GM12878 (cell line): ENCODE data around the gene TECR. TPM values are rescaled to one million over a fixed set of nuclear protein-coding genes. Genes with fewer than 3 reads are reported as not detected.

Experiments used
- ATAC-seq: fragments of 200-7000 bp; cut with Tn5 transposase; 3 replicates; pipeline ENCODE4 v1.9.1; 2020; ENCODE audit warnings: mild to moderate bottlenecking, moderate library complexity
- Bru-seq: library from RNA; stranded (reverse); fragments of 400-500 nt; gene quantifications from one replicate; lab custom pipeline; 2021; lab: Mats Ljungman, UMichigan
- BruChase-seq, 2 experiments: library from RNA; stranded (reverse); fragments of 400-500 nt; gene quantifications; one replicate each; lab custom pipeline; 2021; lab: Mats Ljungman, UMichigan
- BruUV-seq: library from RNA; stranded (reverse); fragments of 400-500 nt; replicated peaks from 2 replicates; lab custom pipeline; 2021; lab: Mats Ljungman, UMichigan
- CTCF ChIA-PET: fragments of 300-600 bp; sonication (Branson Sonifier 250); formaldehyde crosslinking; extraction: SDS; loops from one replicate; lab custom pipeline; 2021; ENCODE audit warnings: inconsistent platforms; lab: Yijun Ruan, JAX
- POLR2A ChIA-PET: fragments of 350-600 bp; formaldehyde crosslinking; extraction: SDS; loops from one replicate; lab custom pipeline; 2021; ENCODE audit warnings: inconsistent platforms; lab: Charles Lee
- RAD21 ChIA-PET: fragments of 300-600 bp; sonication (Branson Sonifier 250); formaldehyde crosslinking; loops from one replicate; lab custom pipeline; 2023; ENCODE audit warnings: antibody characterized with exemption; ENCODE audit not compliant: unreplicated experiment; lab: Charles Lee
- SMC1A ChIA-PET: fragments of 300-600 bp; sonication (Branson Sonifier 250); formaldehyde crosslinking; loops from one replicate; lab custom pipeline; 2023; ENCODE audit not compliant: unreplicated experiment, uncharacterized antibody; lab: Charles Lee
- DNase-seq: peaks from one replicate; pipeline ENCODE4 v3.0.0-alpha.2; 2011; ENCODE audit warnings: low read depth, low spot score
- FAIRE-seq: peaks from 3 replicates; lab custom pipeline; 2011; peaks lifted over from hg19 to GRCh38; lab: Jason Lieb, UNC
- H2AFZ ChIP-seq: 2 replicates; pipeline ENCODE4 v1.6.0; 2011; ENCODE audit warnings: low read depth, low read length, control low read depth; ENCODE audit not compliant: control insufficient read depth
- H3K27ac ChIP-seq: 2 replicates; pipeline ENCODE4 v1.5.1; 2011; ENCODE audit warnings: control low read depth; ENCODE audit not compliant: control insufficient read depth, insufficient read depth
- H3K27me3 ChIP-seq, 2 experiments: replicated peaks in 1 of 2; 2 replicates each; pipeline versions ENCODE4 v1.6.0 to v1.6.1; 2011; ENCODE audit warnings: low read length in 1 of 2; ENCODE audit not compliant: control insufficient read depth in 2 of 2, insufficient read depth in 2 of 2
- H3K36me3 ChIP-seq, 2 experiments: 2 replicates each; pipeline ENCODE4 v1.5.1; 2011; ENCODE audit warnings: low read length in 1 of 2; ENCODE audit not compliant: control insufficient read depth in 2 of 2, insufficient read depth in 2 of 2
- H3K4me1 ChIP-seq: 2 replicates; pipeline ENCODE4 v1.6.1; 2011; ENCODE audit warnings: mild to moderate bottlenecking, low read length, moderate library complexity, mixed read lengths; ENCODE audit not compliant: control insufficient read depth, insufficient read depth
- H3K4me2 ChIP-seq: 2 replicates; pipeline ENCODE4 v1.6.0; 2011; ENCODE audit warnings: control low read depth; ENCODE audit not compliant: control insufficient read depth, insufficient read depth
- H3K4me3 ChIP-seq: fragments of 200-600 bp; sonication (generic); 2 replicates; pipeline ENCODE4 v1.5.1; 2016
- H3K79me2 ChIP-seq: 2 replicates; pipeline ENCODE4 v1.6.0; 2011; ENCODE audit warnings: low read length; ENCODE audit not compliant: control insufficient read depth, insufficient read depth
- H3K9ac ChIP-seq: 2 replicates; pipeline ENCODE4 v1.8.0; 2011; ENCODE audit warnings: low read length, control low read depth, mixed read lengths; ENCODE audit not compliant: control insufficient read depth, insufficient read depth
- H3K9me3 ChIP-seq: replicated peaks from 3 replicates; pipeline ENCODE4 v1.5.1; 2011; ENCODE audit warnings: mild to moderate bottlenecking, low read length; ENCODE audit not compliant: control insufficient read depth, insufficient read depth
- H4K20me1 ChIP-seq: 2 replicates; pipeline ENCODE4 v1.6.0; 2011; ENCODE audit not compliant: control insufficient read depth, insufficient read depth
- BACH1 ChIP-seq: fragments of 450-650 bp; IDR thresholded peaks from 2 replicates; pipeline ENCODE4 v1.6.1; 2017; ENCODE audit warnings: mild to moderate bottlenecking, borderline replicate concordance
- CBFB ChIP-seq: IDR thresholded peaks from 2 replicates; pipeline ENCODE4 v1.6.1; 2016; ENCODE audit warnings: antibody characterized with exemption, low read depth
- CHD2 ChIP-seq: IDR thresholded peaks from 2 replicates; pipeline ENCODE4 v1.6.1; 2011; ENCODE audit warnings: low read depth, low read length, improper control_type of control experiment, borderline replicate concordance
- HCFC1 ChIP-seq: fragments of 150-350 bp; IDR thresholded peaks from 2 replicates; pipeline ENCODE4 v1.6.1; 2014; ENCODE audit warnings: low read length
- NR2C1 ChIP-seq: fragments of 450-650 bp; IDR thresholded peaks from 2 replicates; pipeline ENCODE4 v1.6.1; 2017; ENCODE audit warnings: antibody characterized with exemption, mild to moderate bottlenecking, moderate library complexity
- SPI1 ChIP-seq: IDR thresholded peaks from 2 replicates; pipeline ENCODE4 v1.6.1; 2011; ENCODE audit warnings: low read depth, mild to moderate bottlenecking, low read length, moderate library complexity, borderline replicate concordance; ENCODE audit not compliant: insufficient read depth
- SREBF2 ChIP-seq: IDR thresholded peaks from 2 replicates; pipeline ENCODE4 v1.6.1; 2012; ENCODE audit warnings: mild to moderate bottlenecking, low read length
- ZNF274 ChIP-seq: IDR thresholded peaks from one replicate; pipeline ENCODE4 v1.8.0; 2011; ENCODE audit not compliant: insufficient read length, insufficient read depth
- WGBS: methylation state at CpG from one replicate; pipeline ENCODE4 v1.1.6; 2016; ENCODE audit warnings: low lambda C conversion rate; ENCODE audit not compliant: insufficient replicate concordance, insufficient coverage; ENCODE audit errors: missing lambda C conversion rate; 5-methylcytosine and 5-hydroxymethylcytosine counted together
- in situ Hi-C: fragments of 300-500 bp; cut with MboI; formaldehyde crosslinking; loops from 9 replicates; pipeline ENCODE4 v1.14.3; 2018; ENCODE audit warnings: mixed read lengths
- intact Hi-C: fragments of 100-400 bp; cut with micrococcal nuclease; formaldehyde crosslinking; loops from one replicate; pipeline ENCODE4 v1.14.2; 2022; ENCODE audit not compliant: unreplicated experiment
- long read RNA-seq, 2 experiments: library from polyadenylated mRNA; unstranded; transcript quantifications; one replicate each; pipeline ENCODE4 v2.0.0, GENCODE V29; 2019 to 2020
- polyA minus RNA-seq, 3 experiments: library from RNA; depleted of rRNA, polyadenylated mRNA; stranded (reverse); fragments of >200 nt; gene quantifications; 2 replicates each; pipeline ENCODE4 v1.2.3, GENCODE V29; 2011
- polyA plus RNA-seq, 11 experiments: library from polyadenylated mRNA; depleted of rRNA in 4 of 11; unstranded in 6 of 11; stranded (reverse) in 5 of 11; fragments of >200 nt; fragmentation: Nextera tagmentation in 4 of 11; fragmentation: Illumina TruSeq in 1 of 11; extraction: Ambion mirVana in 4 of 11; extraction: Trizol in 1 of 11; gene quantifications; 1 replicate in 1 of 11; 2 replicates in 10 of 11; pipeline versions ENCODE4 v1.2.1 to v1.2.3, GENCODE V29; 2011 to 2016; ENCODE audit warnings: inconsistent platforms in 2 of 11, missing spikeins in 2 of 11, low read depth in 1 of 11
- total RNA-seq, 4 experiments: library from RNA; depleted of rRNA in 3 of 4; stranded (reverse); fragments of >200 nt in 3 of 4; fragmentation: Illumina TruSeq in 1 of 4; extraction: Trizol in 1 of 4; gene quantifications; 2 replicates each; pipeline versions ENCODE4 v1.2.1 to v1.2.3, GENCODE V29; 2013 to 2021
- TF ChIP-seq, protein P1 (sequence below): fragments of 450-650 bp; IDR thresholded peaks from 2 replicates; pipeline ENCODE4 v1.6.1; 2016; ENCODE audit warnings: mild to moderate bottlenecking
- TF ChIP-seq, protein P2 (sequence below): fragments of 450-650 bp; IDR thresholded peaks from 2 replicates; pipeline ENCODE4 v1.6.1; 2016; ENCODE audit warnings: mild to moderate bottlenecking, moderate library complexity, borderline replicate concordance

The TECR gene, protein sequence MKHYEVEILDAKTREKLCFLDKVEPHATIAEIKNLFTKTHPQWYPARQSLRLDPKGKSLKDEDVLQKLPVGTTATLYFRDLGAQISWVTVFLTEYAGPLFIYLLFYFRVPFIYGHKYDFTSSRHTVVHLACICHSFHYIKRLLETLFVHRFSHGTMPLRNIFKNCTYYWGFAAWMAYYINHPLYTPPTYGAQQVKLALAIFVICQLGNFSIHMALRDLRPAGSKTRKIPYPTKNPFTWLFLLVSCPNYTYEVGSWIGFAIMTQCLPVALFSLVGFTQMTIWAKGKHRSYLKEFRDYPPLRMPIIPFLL
- total RNA-seq (2013; cell fraction: nucleolus; rRNA removed) = 31.1 and 32.1 TPM in 2 replicates
- total RNA-seq (2014; rRNA removed) (54.0 and 70.3 TPM in 2 replicates), total RNA-seq (2014; rRNA removed; fragmentation: Illumina TruSeq; extraction: Trizol) (36.3 TPM in 2 replicates), total RNA-seq (2021) (86.1 and 92.0 TPM in 2 replicates), polyA plus RNA-seq (2011; rRNA removed) (12.0 and 37.4 TPM in 2 replicates), polyA plus RNA-seq (2014; fragmentation: Illumina TruSeq; extraction: Trizol) (27.2 and 65.9 TPM in 2 replicates), polyA plus RNA-seq (2014; fragmentation: Nextera tagmentation; extraction: Ambion mirVana) (10 to 100 TPM in 1 of 2 experiments, 1 to 10 TPM in 1; 9.6 to 23.9 TPM), polyA plus RNA-seq (2014; rRNA removed) (62.5 and 83.3 TPM in 2 replicates), polyA plus RNA-seq (2016; fragmentation: Nextera tagmentation; extraction: Ambion mirVana) (100 to 1,000 TPM; 148 to 157 TPM), polyA minus RNA-seq (2011; rRNA and poly(A)+ RNA removed) (38.9 and 62.4 TPM in 2 replicates), Bru-seq, nascent RNA (percentile 54 among the genes with signal in this experiment), BruChase-seq, experiment 1, labeled RNA remaining after a 6-hour chase (percentile 61 among the genes with signal in this experiment), BruChase-seq, experiment 2, labeled RNA remaining after a 2-hour chase (percentile 57 among the genes with signal in this experiment)
- polyA plus RNA-seq (2011; ENCODE audit: low read depth) = 27.9 TPM
- polyA plus RNA-seq (2011; cell fraction: cytosol; rRNA removed) = 56.8 and 68.9 TPM in 2 replicates
- 130 and 132 TPM in 2 replicates for polyA plus RNA-seq (2011; cell fraction: nucleus; rRNA removed)
- 62.6 and 65.3 TPM in 2 replicates for polyA plus RNA-seq (2012)
- 55.6 and 60.3 TPM in 2 replicates for polyA minus RNA-seq (2011; cell fraction: cytosol; rRNA and poly(A)+ RNA removed)
- 27.8 and 41.1 TPM in 2 replicates for polyA minus RNA-seq (2011; cell fraction: nucleus; rRNA and poly(A)+ RNA removed)
- long read RNA-seq, experiment 1, transcript TECR-226 (13 exons, 1,170 nt) = minor isoform, 5 of 58 reads
- long read RNA-seq, experiment 1, transcript TECR-201 (13 exons, 1,171 nt) = major isoform, 39 of 58 reads
- long read RNA-seq, experiment 1, partial matches to known transcripts = 3 of 58 reads
- long read RNA-seq, experiment 1, other reads (novel, unspliced or antisense) = 9 of 58 reads
- long read RNA-seq, experiment 2, transcript TECR-201 (13 exons, 1,171 nt) = major isoform, 16 of 21 reads
- long read RNA-seq, experiment 2, partial matches to known transcripts = 0 of 21 reads
- long read RNA-seq, experiment 2, other reads (novel, unspliced or antisense) = 3 of 21 reads

DNA sequence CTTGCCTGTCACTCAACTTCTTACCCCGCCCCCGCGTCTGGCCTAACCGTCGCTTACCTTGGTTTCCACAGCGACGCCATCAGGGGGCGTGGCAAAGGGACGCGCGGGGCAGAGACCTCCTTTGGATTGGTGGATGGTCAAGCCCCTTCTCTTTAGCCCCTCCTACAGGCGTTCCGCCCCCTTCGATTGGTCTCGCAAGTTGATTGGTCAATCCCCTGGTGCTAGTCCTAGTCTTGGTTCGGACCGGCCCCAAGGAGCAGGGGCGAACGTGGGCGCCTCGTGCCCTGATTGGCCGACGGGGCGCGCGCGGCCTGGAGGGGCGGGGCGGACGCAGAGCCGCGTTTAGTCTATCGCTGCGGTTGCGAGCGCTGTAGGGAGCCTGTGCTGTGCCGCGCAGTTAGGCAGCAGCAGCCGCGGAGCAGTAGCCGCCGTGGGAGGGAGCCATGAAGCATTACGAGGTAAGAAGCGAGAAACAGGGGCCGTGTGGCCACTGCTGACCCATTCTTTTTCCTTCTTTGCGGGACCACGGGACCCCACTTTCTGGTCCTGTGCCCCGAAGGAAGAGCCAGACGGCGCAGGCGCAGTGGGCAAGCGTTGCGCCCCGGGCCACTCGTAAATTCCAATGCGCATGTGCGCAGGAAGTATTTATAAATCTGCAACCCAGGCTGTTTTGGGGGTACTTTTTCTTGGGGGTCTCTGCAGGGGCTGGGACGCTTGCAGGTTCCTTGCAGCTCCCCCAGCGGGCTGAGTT is at the start of gene TECR:
TECR (plus strand) TSS at position 341 of the 751 bp plus-strand sequence; CDS start at position 444, 103 bp downstream.
- FAIRE-seq = peak; percentile 96
- TSS peak; percentile 84 for BruUV-seq
- intact Hi-C loops = no loop called here
- Histone ChIP-seq H3K4me2 (peak within 1 kb of the TSS; percentile 66), H3K9ac (peak within 1 kb of the TSS; percentile 79), H3K9me3 (no peaks in the 10 kb centered on the region), H3K36me3 (peaks cover 0 to 2% of the 10 kb centered on the region in 2 experiments; a peak in 1 of 4 replicates), H2AFZ (peak within 1 kb of the TSS; percentile 99), H3K27me3 (no peaks in the 10 kb centered on the region), H3K27ac (peak within 1 kb of the TSS; percentile 80), H3K4me1 (peaks cover 5% of the 10 kb centered on the region; the same call in 1 of the 2 replicates), H3K79me2 (peaks cover 16% of the 10 kb centered on the region), H4K20me1 (no peaks in the 10 kb centered on the region), H3K4me3 (peak within 1 kb of the TSS; percentile 79)
- under 1% methylated on average over 56 of the region's 59 CpGs for WGBS
- SMC1A ChIA-PET = interaction anchor here (1.0 kb wide), 2 partner anchors 9 to 28 kb away, joined by 3 read pairs; no protein-coding TSS in a partner anchor
- peak; percentile 99 for DNase-seq
- POLR2A ChIA-PET = interaction anchor here (1.3 to 2.1 kb wide), 2 partner anchors 9 to 11 kb away, joined by 3 to 12 read pairs; partner anchors contain the start of gene DNAJB1
- in situ Hi-C loops = no loop called here
- peak; percentile 99 for ATAC-seq
- RAD21 ChIA-PET = no interaction called here
- CTCF ChIA-PET = interaction anchor here (1.4 kb wide), 1 partner anchor 12 kb away, joined by 5 read pairs; the partner anchor contains the start of gene DNAJB1
- TF ChIP-seq, protein P1, sequence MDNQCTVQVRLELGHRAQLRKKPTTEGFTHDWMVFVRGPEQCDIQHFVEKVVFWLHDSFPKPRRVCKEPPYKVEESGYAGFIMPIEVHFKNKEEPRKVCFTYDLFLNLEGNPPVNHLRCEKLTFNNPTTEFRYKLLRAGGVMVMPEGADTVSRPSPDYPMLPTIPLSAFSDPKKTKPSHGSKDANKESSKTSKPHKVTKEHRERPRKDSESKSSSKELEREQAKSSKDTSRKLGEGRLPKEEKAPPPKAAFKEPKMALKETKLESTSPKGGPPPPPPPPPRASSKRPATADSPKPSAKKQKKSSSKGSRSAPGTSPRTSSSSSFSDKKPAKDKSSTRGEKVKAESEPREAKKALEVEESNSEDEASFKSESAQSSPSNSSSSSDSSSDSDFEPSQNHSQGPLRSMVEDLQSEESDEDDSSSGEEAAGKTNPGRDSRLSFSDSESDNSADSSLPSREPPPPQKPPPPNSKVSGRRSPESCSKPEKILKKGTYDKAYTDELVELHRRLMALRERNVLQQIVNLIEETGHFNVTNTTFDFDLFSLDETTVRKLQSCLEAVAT = peak; percentile 24; the same call in 1 of the 2 replicates
- peak; percentile 66; the same call in 1 of the 2 replicates for TF ChIP-seq BACH1
- no peak for TF ChIP-seq SREBF2
- 0 out of 2 replicates have a peak, but pooled peaks have one; percentile 10 for TF ChIP-seq HCFC1
- TF ChIP-seq SPI1 = no peak
- no peak for TF ChIP-seq NR2C1
- peak; percentile 79; the same call in 1 of the 2 replicates for TF ChIP-seq CBFB
- no peak for TF ChIP-seq ZNF274
- TF ChIP-seq, protein P2, sequence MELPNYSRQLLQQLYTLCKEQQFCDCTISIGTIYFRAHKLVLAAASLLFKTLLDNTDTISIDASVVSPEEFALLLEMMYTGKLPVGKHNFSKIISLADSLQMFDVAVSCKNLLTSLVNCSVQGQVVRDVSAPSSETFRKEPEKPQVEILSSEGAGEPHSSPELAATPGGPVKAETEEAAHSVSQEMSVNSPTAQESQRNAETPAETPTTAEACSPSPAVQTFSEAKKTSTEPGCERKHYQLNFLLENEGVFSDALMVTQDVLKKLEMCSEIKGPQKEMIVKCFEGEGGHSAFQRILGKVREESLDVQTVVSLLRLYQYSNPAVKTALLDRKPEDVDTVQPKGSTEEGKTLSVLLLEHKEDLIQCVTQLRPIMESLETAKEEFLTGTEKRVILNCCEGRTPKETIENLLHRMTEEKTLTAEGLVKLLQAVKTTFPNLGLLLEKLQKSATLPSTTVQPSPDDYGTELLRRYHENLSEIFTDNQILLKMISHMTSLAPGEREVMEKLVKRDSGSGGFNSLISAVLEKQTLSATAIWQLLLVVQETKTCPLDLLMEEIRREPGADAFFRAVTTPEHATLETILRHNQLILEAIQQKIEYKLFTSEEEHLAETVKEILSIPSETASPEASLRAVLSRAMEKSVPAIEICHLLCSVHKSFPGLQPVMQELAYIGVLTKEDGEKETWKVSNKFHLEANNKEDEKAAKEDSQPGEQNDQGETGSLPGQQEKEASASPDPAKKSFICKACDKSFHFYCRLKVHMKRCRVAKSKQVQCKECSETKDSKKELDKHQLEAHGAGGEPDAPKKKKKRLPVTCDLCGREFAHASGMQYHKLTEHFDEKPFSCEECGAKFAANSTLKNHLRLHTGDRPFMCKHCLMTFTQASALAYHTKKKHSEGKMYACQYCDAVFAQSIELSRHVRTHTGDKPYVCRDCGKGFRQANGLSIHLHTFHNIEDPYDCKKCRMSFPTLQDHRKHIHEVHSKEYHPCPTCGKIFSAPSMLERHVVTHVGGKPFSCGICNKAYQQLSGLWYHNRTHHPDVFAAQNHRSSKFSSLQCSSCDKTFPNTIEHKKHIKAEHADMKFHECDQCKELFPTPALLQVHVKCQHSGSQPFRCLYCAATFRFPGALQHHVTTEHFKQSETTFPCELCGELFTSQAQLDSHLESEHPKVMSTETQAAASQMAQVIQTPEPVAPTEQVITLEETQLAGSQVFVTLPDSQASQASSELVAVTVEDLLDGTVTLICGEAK = no peak
- peak; percentile 82 for TF ChIP-seq CHD2
